Skeletal muscle cell (primary cell): ENCODE measurements around the gene PCDHGB1.
"Not testable (repeated sequence)": the region's sequence is repeated elsewhere in the genome, so short reads cannot be mapped to it uniquely, and the experiment has no call there.

Experiments
- DNase-seq: peaks from one replicate; pipeline ENCODE4 v3.0.0-alpha.2; 2010; ENCODE audit warnings: low read depth
- H3K4me3 ChIP-seq: 2 replicates; pipeline ENCODE4 v1.5.1; 2011; ENCODE audit warnings: low read depth, mild to moderate bottlenecking, control low read depth, low read length, moderate library complexity

Gene PCDHGB1

DNA sequence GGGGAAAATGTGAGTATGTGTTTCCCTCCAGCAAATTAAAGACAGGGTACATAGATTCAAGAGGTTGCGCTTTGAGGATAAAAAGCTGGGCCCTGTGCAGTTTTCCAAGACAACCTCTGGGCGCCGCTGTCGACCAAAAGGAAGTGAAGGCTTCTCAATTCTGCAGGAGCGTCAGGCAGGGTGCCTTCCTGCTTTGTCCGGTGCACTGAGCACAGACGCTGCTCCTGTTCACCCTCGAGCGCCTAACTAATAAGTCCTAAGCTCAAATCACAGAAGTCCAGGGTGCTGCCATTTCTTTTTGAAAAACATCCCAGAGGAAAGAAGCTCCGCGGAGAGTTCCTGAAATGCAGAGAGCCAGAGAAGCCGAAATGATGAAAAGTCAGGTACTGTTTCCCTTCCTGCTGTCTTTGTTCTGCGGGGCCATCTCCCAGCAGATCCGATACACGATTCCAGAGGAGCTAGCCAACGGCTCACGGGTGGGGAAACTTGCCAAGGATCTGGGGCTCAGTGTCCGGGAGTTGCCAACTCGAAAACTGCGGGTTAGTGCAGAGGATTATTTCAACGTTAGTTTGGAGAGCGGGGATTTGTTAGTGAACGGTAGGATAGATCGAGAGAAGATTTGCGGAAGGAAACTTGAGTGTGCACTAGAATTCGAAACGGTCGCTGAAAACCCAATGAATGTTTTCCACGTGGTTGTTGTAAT lies at the start of gene PCDHGB1:
PCDHGB1 (plus strand) TSS at position 183 of the 703 bp plus-strand sequence; CDS start at position 345, 162 bp downstream.
- no peak for DNase-seq
- peak within 1 kb of the TSS; percentile 32 for H3K4me3 ChIP-seq

GRCh38 chr5:141303756-141304155 lies 46.1 kb upstream of the PCDHGB1 start, which contains the start of gene SLC25A2:
Gene SLC25A2, minus strand, starts transcription at chr5:141304049. Its CDS starts 184 bp downstream, at chr5:141303865.
- no peak within 1 kb of the TSS for H3K4me3 ChIP-seq
- DNase-seq, result no peak

GRCh38 chr5:141306630-141307029 lies 43.3 kb upstream of the PCDHGB1 start:
- DNase-seq, result no peak
- H3K4me3 ChIP-seq, result no peak overlapping the region

- no peak for DNase-seq
- H3K4me3 ChIP-seq, result no peak overlapping the region
Measured at GRCh38 chr5:141313711-141314110, 36.2 kb upstream of the PCDHGB1 start.

- H3K4me3 ChIP-seq, DNase-seq: not testable (repeated sequence)
Measured at GRCh38 chr5:141316963-141317362, 32.9 kb upstream of the PCDHGB1 start.

- H3K4me3 ChIP-seq, result no peak overlapping the region
- no peak for DNase-seq
Measured at GRCh38 chr5:141319202-141319601, 30.7 kb upstream of the PCDHGB1 start.

DNA sequence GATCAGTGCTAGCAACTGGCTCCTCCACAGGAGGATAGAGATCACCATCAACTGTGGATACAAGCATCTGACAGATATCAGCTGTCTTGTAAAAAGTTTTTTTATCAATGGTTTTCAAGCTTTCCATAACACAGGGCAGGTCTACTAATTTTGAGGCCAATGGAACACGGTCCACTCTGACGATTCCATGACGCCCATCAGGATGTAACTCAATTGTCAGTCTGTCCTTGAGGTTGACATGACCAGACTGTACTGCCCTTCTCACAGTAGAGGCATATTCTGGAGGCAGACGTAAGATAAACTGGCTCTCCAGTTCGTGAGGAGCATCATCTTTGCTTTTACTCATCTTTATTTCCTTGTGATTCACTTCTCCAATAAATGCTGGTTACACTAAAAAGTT lies 30.2 kb upstream of the PCDHGB1 start:
- DNase-seq, result no peak
- H3K4me3 ChIP-seq, result peak overlapping the region; percentile 75

DNA sequence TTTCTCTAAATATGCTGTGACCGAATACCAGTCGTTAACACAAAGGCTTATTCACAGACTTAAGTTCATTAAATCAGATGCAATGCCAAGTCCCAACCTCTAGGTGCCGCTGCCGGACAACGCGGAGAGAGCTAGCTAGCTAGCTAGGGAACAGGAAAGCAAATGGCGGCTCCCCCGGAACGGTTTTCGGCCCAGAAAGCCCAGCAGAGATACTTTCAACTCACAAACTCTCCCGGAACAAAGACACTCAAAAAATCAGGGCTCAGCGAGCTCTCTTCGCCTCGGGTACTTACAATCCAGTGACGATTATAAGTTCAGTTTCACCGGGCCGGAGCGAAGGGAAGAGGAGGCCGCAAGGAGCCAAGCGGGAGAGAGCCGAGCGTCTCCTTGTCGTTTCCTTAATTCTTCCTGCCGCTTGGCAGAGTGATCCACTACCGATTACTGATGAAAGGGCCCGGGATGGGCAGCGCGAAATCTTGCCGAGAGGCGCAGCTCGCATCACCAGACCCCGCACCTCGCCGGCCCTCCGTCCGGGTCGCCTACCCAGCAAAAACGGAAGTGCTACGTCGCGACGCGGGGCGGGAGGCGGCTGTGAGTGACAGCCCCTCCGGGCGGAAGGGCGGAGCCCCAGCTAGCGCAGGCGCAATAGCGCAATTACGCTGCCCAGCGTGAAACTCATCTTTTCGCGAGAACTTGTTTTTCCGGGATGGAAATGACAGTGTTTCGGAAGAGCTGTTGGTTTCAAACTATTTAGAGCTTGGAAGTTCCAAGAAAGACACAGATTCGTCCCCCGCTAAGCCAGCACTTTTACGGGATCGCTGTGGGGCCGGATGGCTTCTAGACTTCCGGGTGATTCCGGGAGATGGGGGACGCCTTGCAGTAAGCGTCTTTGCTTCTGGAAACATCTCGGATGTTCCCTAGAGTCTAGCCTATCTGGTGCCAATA lies 29.4 kb upstream of the PCDHGB1 start, which contains the start of gene TAF7:
TAF7 (minus strand) TSS at position 560 of the 945 bp plus-strand sequence. CDS start 740 bp downstream, outside the sequence.
- peak within 1 kb of the TSS; percentile 75 for H3K4me3 ChIP-seq
- DNase-seq, result peak; percentile 74

GRCh38 chr5:141322261-141322660 lies 27.6 kb upstream of the PCDHGB1 start:
- H3K4me3 ChIP-seq, result no peak overlapping the region

DNA sequence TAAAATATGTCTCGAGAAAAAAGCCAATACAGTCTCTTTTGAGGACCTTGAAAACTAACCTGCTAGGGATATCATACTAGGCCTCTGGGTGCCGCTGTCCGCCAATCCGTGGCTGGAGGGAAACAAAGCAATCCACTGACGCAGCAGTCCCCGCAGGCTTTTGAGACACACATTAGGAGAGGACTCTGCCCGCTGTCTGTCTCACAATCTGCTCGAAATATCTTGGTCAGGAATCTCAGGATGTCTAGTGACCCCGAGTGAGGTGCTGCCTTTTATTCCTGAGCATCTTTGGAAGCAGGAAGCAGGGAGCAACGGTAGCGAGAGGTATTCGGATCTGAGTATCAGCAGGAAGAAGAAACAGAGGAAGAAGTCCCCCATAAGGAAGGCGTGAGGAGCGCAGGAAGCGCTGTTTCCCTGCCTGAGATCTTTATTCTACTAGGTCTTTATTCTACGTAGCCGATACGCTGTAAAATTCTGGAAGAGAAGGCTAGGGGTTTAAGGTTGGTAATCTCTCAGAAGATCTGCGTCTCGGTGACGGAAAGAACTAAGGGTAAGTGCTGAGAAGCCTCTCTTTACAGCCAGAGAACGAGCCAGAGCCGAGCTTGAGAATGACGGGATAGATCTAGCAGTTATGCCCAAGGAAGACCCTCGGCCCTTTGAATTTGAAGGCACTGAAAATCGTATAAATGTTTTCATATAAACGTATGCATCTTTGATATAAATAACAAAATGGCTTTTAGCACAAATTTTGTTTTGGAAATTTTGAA lies 23.6 kb upstream of the PCDHGB1 start:
- peak overlapping the region; percentile 52 for H3K4me3 ChIP-seq
- DNase-seq, result no peak

More at GRCh38 chr5:141322261-141322660, 27.6 kb upstream of the PCDHGB1 start:
- no peak for DNase-seq

DNA sequence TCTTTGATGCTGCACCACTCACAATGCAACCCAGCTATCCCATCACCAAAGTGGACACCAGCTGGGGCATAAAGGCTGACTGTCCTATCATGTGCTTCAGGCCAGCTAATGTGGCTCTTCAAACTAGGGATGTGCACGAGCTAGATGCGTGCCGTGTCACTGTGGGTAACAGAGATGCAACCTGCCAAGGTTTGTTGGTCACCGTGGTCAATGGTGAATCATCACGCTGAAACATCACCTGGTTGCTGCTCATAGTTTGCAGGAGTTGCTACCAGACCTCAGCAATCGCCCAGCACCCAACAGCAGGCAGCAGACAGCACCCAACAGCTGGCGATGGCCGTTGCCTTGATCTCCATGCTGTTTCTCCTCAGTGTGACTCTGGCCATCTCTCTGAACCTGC lies 21.7 kb upstream of the PCDHGB1 start:
- H3K4me3 ChIP-seq, result no peak overlapping the region
- no peak for DNase-seq

DNA sequence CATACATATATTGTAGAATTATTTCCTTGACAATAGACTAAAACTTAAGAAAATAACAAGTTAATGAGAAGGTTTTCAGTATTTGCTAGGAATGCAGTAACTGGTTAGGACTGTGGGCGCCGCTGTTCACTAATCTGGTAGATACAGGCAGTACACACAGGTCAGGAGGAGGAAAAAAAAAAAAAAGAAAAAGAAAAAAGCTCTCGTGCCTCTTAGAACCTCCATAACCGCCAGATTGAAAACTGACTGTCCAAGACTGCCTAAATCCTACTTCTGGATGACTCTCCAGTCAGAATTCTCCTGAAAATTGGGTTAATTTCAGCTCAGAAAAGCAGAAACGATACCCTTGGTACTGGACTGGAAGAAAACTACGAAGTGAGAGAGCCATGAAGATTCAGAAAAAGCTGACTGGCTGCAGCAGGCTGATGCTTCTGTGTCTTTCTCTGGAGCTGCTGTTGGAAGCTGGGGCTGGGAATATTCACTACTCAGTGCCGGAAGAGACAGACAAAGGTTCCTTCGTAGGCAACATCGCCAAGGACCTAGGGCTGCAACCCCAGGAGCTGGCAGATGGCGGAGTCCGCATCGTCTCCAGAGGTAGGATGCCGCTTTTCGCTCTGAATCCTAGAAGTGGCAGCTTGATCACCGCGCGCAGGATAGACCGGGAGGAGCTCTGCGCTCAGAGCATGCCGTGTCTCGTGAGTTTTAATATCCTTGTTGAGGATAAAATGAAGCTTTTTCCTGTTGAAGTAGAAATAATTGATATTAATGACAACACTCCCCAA lies 19.4 kb upstream of the PCDHGB1 start, which contains the start of gene PCDHGA1:
PCDHGA1 (plus strand) TSS at position 216 of the 782 bp plus-strand sequence.
- peak within 1 kb of the TSS; percentile 46 for H3K4me3 ChIP-seq
- no peak for DNase-seq

DNA sequence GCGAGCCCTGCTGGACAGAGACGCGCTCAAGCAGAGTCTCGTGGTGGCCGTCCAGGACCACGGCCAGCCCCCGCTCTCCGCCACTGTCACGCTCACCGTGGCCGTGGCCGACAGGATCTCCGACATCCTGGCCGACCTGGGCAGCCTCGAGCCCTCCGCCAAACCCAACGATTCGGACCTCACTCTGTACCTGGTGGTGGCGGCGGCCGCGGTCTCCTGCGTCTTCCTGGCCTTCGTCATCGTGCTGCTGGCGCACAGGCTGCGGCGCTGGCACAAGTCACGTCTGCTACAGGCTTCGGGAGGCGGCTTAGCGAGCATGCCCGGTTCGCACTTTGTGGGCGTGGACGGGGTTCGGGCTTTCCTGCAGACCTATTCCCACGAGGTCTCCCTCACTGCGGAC lies 17.3 kb upstream of the PCDHGB1 start:
- DNase-seq, H3K4me3 ChIP-seq: not testable (repeated sequence)

- no peak for DNase-seq
- H3K4me3 ChIP-seq, result peak within 1 kb of the TSS; percentile 41
Measured at GRCh38 chr5:141338538-141339306, 11.2 kb upstream of the PCDHGB1 start, which contains the start of gene PCDHGA2. Gene PCDHGA2, plus strand, starts transcription at chr5:141338760.

DNA sequence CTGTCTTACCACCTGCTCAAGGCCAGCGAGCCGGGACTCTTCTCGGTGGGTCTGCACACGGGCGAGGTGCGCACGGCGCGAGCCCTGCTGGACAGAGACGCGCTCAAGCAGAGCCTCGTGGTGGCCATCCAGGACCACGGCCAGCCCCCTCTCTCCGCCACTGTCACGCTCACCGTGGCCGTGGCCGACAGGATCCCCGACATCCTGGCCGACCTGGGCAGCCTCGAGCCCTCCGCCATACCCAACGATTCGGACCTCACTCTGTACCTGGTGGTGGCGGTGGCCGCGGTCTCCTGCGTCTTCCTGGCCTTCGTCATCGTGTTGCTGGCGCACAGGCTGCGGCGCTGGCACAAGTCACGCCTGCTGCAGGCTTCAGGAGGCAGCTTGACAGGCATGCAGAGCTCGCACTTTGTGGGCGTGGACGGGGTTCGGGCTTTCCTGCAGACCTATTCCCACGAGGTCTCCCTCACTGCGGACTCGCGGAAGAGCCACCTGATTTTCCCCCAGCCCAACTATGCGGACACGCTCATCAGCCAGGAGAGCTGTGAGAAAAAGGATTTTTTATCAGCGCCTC lies 9.0 kb upstream of the PCDHGB1 start:
- not testable (repeated sequence) for DNase-seq, H3K4me3 ChIP-seq

- DNase-seq, result no peak
- H3K4me3 ChIP-seq, result no peak overlapping the region
Measured at GRCh38 chr5:141342773-141343172, 7.1 kb upstream of the PCDHGB1 start.

DNA sequence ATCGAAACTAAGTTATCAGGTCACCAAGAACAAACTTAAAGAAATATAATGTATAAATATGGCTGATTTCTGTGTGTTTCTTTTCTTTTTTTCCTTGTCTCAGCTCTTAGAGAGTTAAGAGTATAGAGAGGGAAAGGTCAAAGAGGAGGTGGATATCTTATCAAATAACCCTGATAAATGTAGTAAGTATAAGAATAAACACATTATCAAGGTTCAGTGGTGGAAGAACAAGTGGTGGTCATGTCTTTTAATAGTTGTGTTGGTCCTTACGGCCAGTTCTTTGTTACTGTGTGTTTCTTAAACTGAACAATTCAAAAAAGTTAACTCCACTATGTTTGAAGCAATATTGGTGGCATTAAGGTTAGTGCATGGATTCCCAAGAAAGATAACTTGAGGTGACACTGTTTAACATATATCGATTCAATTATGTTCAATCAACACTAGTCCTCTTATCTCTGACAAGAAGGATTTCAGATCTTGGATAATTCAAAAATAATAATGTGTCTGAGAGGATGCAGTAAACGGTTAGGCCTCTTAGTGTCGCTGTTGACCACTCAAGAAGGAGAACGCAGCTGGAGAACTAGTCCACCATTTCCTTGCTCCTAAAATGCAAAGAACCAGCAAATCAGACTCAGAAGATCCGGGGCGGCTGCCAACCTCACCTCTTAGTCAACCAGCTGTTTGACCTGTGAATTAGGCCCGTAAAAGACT lies 6.5 kb upstream of the PCDHGB1 start, which contains the start of gene PCDHGA3:
PCDHGA3 (plus strand) TSS at position 588 of the 711 bp plus-strand sequence. CDS start 205 bp downstream, outside the sequence.
- no peak for DNase-seq
- peak within 1 kb of the TSS; percentile 45 for H3K4me3 ChIP-seq
